ENCODE results near the gene OR5K3. TPM values are rescaled to one million over a fixed set of nuclear protein-coding genes. Genes with fewer than 3 reads are reported as not detected.

The OR5K3 gene
- total RNA-seq, 1 experiment from 2014 or later = not detected

GRCh38 chr3:98359250-98359649 lies 31.2 kb upstream of the OR5K3 start:
- no peaks in the 10 kb centered on the region for H3K79me1 ChIP-seq (ENCODE audit: insufficient read depth, low read depth, low read length, poor library complexity, severe bottlenecking)
- no peak overlapping the region for H4K5ac ChIP-seq (ENCODE audit: insufficient read length, low read depth, low read length)
- no peak overlapping the region for H2BK5ac ChIP-seq (ENCODE audit: insufficient read length, low read length)
- H2AFZ ChIP-seq (ENCODE audit: low read length) = no peak overlapping the region
- no peak overlapping the region for H2BK120ac ChIP-seq (ENCODE audit: low read depth, low read length, poor library complexity, severe bottlenecking)
- no peak overlapping the region for H3K18ac ChIP-seq (ENCODE audit: insufficient read length, low read depth, low read length)
- H3K27ac ChIP-seq (ENCODE audit: insufficient read length, low read depth, low read length) = no peak overlapping the region
- H4K20me1 ChIP-seq (ENCODE audit: control insufficient read depth, insufficient read depth, insufficient read length) = no peaks in the 10 kb centered on the region
- no peak overlapping the region for H3K9ac ChIP-seq (ENCODE audit: extremely low read depth, insufficient read length, low read length)
- no peaks in the 10 kb centered on the region for H3K9me3 ChIP-seq (ENCODE audit: control insufficient read depth, low read depth, low read length)
- H3T11ph ChIP-seq (ENCODE audit: low read length) = no peak overlapping the region
- H2AK5ac ChIP-seq (ENCODE audit: insufficient read length, low read length) = no peak overlapping the region
- H3K4me2 ChIP-seq (ENCODE audit: insufficient read depth, insufficient read length, low read length) = no peak overlapping the region
- DNase-seq = no peak
- no peaks in the 10 kb centered on the region for H3K23me2 ChIP-seq (ENCODE audit: insufficient read length, low read depth, low read length, poor library complexity, severe bottlenecking)
- no peak overlapping the region for H2BK15ac ChIP-seq (ENCODE audit: low read depth, low read length)
- no peak overlapping the region for H4K91ac ChIP-seq (ENCODE audit: insufficient read length, low read depth, low read length)
- no peaks in the 10 kb centered on the region for H3K4me1 Mint-ChIP-seq
- H3K27ac Mint-ChIP-seq = no peak overlapping the region
- H3K4me1 ChIP-seq (ENCODE audit: insufficient read depth, low read length) = no peaks in the 10 kb centered on the region
- TF ChIP-seq CTCF (conservative IDR thresholded peaks at IDR 0.05) = no peak
- H2BK12ac ChIP-seq (ENCODE audit: insufficient read length, low read depth, low read length) = no peak overlapping the region
- no peak overlapping the region for H2BK20ac ChIP-seq (ENCODE audit: low read depth, low read length, poor library complexity, severe bottlenecking)
- no peaks in the 10 kb centered on the region for H3K79me2 ChIP-seq (ENCODE audit: insufficient read depth, low read length)
- no peak overlapping the region for H4K8ac ChIP-seq (replicated peaks; ENCODE audit: insufficient read length, low read depth, low read length)
- H3K36me3 Mint-ChIP-seq (ENCODE audit: insufficient read depth in 1 of 3, low read depth in 3 of 3) = peaks cover 2 to 17% (median 3%) of the 10 kb centered on the region in 3 experiments; a peak in 5 of 7 replicates
- H3K23ac ChIP-seq (ENCODE audit: insufficient read length, low read depth, low read length) = no peak overlapping the region
- no peaks in the 10 kb centered on the region for H3K27me3 ChIP-seq (ENCODE audit: insufficient read depth, low read length)
- H3K4ac ChIP-seq (ENCODE audit: low read depth, low read length) = no peak overlapping the region
- H3K14ac ChIP-seq (ENCODE audit: insufficient read depth, low read length) = no peak overlapping the region
- no peaks in the 10 kb centered on the region for H3K27me3 Mint-ChIP-seq (ENCODE audit: low read depth)
- no peak overlapping the region for H3K4me3 Mint-ChIP-seq
- H3K56ac ChIP-seq (ENCODE audit: insufficient read length, low read depth, low read length) = no peak overlapping the region
- peaks cover 4 to 10% of the 10 kb centered on the region in 2 experiments; a peak in 4 of 5 replicates for H3K9me3 Mint-ChIP-seq
